ENCODE results near the gene GPANK1. TPM values are rescaled to one million over a fixed set of nuclear protein-coding genes. Genes with fewer than 3 reads are reported as not detected.

The GPANK1 gene
- total and polyA plus RNA-seq, 2 of the 13 experiments (the other 11 are each of a cell fraction or from before 2014, with no cell fraction given), result 15.4 to 22.8 TPM

DNA sequence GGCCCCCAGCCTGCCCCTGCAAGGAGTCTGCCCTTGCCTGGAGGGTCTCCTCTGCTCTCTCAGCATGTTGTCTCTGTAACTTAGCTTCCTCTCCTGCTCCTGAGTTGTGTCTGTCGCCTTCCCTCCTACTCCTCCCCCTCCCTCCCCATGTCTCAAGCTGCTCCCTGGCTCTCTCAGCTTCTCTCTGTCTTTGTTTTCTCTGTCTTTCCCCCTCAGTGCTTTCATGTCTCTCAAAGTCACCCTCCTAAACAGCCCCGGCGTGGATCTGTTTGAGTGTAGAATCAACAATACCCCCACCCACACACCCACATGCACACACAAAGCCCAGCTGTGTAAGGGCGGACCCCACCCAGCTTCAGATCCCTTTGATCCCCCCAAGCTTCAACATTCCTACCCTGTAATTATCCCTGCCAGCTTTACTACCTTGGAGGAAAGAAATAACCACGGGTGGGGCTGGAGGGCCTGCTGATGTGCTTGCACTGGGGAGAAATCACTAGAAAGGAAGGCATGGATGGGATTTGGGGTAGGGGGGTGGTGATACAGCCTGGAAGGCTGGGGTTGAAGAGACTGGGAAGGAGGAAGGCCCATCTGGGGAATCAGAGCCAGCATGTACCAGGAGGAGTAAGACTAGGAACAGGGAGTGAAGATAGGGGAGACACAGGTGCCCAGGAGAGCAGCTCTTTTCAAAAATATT lies 49.3 kb upstream of the GPANK1 start (continued):
- no peak for TF ChIP-seq TCF12 (IDR thresholded peaks at IDR 0.05)
- TF ChIP-seq TCF12 (CRISPR knock-in tag; IDR thresholded peaks at IDR 0.05), result no peak
- TF ChIP-seq CCAR2 (optimal IDR thresholded peaks at IDR 0.05; ENCODE audit: low read depth, low read length), result peak; percentile 76
- TF ChIP-seq TCF7 (IDR thresholded peaks at IDR 0.05; ENCODE audit: low read depth), result peak; percentile 71
- TF ChIP-seq YEATS2 (CRISPR knock-in tag; IDR thresholded peaks at IDR 0.05; ENCODE audit: borderline replicate concordance), result no peak
- no peak for TF ChIP-seq ZNF772 (CRISPR knock-in tag; IDR thresholded peaks at IDR 0.05)
- no peak for TF ChIP-seq ZNF605 (CRISPR knock-in tag; IDR thresholded peaks at IDR 0.05)
- no peak for TF ChIP-seq NCOA2 (CRISPR knock-in tag; IDR thresholded peaks at IDR 0.05)
- no peak for TF ChIP-seq KDM1A (CRISPR knock-in tag; IDR thresholded peaks at IDR 0.05)
- TF ChIP-seq NFIB (CRISPR knock-in tag; IDR thresholded peaks at IDR 0.05; ENCODE audit: borderline replicate concordance), result no peak
- TF ChIP-seq ZNF496 (CRISPR knock-in tag; IDR thresholded peaks at IDR 0.05; ENCODE audit: insufficient replicate concordance), result no peak
- TF ChIP-seq ZNF18 (CRISPR knock-in tag; IDR thresholded peaks at IDR 0.05; ENCODE audit: insufficient replicate concordance), result no peak
- TF ChIP-seq, protein P1, sequence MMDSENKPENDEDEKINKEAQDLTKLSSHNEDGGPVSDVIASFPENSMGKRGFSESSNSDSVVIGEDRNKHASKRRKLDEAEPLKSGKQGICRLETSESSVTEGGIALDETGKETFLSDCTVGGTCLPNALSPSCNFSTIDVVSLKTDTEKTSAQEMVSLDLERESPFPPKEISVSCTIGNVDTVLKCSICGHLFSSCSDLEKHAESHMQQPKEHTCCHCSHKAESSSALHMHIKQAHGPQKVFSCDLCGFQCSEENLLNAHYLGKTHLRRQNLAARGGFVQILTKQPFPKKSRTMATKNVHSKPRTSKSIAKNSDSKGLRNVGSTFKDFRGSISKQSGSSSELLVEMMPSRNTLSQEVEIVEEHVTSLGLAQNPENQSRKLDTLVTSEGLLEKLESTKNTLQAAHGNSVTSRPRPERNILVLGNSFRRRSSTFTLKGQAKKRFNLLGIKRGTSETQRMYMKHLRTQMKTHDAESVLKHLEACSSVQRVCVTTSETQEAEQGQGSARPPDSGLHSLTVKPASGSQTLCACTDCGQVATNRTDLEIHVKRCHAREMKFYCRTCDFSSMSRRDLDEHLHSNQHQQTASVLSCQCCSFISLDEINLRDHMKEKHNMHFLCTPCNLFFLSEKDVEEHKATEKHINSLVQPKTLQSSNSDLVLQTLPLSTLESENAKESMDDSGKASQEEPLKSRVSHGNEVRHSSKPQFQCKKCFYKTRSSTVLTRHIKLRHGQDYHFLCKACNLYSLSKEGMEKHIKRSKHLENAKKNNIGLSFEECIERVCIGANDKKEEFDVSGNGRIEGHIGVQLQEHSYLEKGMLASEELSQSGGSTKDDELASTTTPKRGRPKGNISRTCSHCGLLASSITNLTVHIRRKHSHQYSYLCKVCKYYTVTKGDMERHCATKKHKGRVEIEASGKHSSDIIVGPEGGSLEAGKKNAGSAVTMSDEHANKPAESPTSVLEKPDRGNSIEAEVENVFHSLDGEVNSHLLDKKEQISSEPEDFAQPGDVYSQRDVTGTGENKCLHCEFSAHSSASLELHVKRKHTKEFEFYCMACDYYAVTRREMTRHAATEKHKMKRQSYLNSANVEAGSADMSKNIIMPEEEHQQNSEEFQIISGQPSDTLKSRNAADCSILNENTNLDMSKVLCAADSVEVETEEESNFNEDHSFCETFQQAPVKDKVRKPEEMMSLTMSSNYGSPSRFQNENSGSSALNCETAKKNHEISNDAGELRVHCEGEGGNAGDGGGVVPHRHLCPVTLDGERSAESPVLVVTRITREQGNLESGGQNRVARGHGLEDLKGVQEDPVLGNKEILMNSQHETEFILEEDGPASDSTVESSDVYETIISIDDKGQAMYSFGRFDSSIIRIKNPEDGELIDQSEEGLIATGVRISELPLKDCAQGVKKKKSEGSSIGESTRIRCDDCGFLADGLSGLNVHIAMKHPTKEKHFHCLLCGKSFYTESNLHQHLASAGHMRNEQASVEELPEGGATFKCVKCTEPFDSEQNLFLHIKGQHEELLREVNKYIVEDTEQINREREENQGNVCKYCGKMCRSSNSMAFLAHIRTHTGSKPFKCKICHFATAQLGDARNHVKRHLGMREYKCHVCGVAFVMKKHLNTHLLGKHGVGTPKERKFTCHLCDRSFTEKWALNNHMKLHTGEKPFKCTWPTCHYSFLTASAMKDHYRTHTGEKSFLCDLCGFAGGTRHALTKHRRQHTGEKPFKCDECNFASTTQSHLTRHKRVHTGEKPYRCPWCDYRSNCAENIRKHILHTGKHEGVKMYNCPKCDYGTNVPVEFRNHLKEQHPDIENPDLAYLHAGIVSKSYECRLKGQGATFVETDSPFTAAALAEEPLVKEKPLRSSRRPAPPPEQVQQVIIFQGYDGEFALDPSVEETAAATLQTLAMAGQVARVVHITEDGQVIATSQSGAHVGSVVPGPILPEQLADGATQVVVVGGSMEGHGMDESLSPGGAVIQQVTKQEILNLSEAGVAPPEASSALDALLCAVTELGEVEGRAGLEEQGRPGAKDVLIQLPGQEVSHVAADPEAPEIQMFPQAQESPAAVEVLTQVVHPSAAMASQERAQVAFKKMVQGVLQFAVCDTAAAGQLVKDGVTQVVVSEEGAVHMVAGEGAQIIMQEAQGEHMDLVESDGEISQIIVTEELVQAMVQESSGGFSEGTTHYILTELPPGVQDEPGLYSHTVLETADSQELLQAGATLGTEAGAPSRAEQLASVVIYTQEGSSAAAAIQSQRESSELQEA (CRISPR knock-in tag; IDR thresholded peaks at IDR 0.05; ENCODE audit: not compliant biosample characterization), result no peak
- no peak for TF ChIP-seq ZNF367 (CRISPR knock-in tag; IDR thresholded peaks at IDR 0.05; ENCODE audit: borderline replicate concordance)
- TF ChIP-seq DR1 (CRISPR knock-in tag; IDR thresholded peaks at IDR 0.05), result no peak
- no peak for TF ChIP-seq ZNF724P (CRISPR knock-in tag; IDR thresholded peaks at IDR 0.05; ENCODE audit: borderline replicate concordance)
- TF ChIP-seq SUZ12 (IDR thresholded peaks at IDR 0.05; ENCODE audit: low read depth, low read length), result no peak
- no peak for TF ChIP-seq ZNF574 (CRISPR knock-in tag; IDR thresholded peaks at IDR 0.05)

All from HepG2 (cell line).